ENCODE data around the gene SMAD9. TPM values are rescaled to one million over a fixed set of nuclear protein-coding genes. Genes with fewer than 3 reads are reported as not detected.

The SMAD9 gene
- total and polyA plus RNA-seq, 2 of the 13 experiments (the other 11 are each of a cell fraction or from before 2014, with no cell fraction given): 4.2 to 7.7 TPM

GRCh38 chr13:36882829-36883390, 37.1 kb downstream of the SMAD9 start (continued):
- TF ChIP-seq, protein P1, sequence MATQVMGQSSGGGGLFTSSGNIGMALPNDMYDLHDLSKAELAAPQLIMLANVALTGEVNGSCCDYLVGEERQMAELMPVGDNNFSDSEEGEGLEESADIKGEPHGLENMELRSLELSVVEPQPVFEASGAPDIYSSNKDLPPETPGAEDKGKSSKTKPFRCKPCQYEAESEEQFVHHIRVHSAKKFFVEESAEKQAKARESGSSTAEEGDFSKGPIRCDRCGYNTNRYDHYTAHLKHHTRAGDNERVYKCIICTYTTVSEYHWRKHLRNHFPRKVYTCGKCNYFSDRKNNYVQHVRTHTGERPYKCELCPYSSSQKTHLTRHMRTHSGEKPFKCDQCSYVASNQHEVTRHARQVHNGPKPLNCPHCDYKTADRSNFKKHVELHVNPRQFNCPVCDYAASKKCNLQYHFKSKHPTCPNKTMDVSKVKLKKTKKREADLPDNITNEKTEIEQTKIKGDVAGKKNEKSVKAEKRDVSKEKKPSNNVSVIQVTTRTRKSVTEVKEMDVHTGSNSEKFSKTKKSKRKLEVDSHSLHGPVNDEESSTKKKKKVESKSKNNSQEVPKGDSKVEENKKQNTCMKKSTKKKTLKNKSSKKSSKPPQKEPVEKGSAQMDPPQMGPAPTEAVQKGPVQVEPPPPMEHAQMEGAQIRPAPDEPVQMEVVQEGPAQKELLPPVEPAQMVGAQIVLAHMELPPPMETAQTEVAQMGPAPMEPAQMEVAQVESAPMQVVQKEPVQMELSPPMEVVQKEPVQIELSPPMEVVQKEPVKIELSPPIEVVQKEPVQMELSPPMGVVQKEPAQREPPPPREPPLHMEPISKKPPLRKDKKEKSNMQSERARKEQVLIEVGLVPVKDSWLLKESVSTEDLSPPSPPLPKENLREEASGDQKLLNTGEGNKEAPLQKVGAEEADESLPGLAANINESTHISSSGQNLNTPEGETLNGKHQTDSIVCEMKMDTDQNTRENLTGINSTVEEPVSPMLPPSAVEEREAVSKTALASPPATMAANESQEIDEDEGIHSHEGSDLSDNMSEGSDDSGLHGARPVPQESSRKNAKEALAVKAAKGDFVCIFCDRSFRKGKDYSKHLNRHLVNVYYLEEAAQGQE (IDR thresholded peaks at IDR 0.05; ENCODE audit: borderline replicate concordance in 1 of 2, low read depth in 1 of 2, low read length in 2 of 2): no peak
- no peak for TF ChIP-seq PHF20 (CRISPR knock-in tag; IDR thresholded peaks at IDR 0.05)
- TF ChIP-seq ZNF703 (CRISPR knock-in tag; IDR thresholded peaks at IDR 0.05; ENCODE audit: borderline replicate concordance): no peak
- no peak for TF ChIP-seq ZNF558 (CRISPR knock-in tag; IDR thresholded peaks at IDR 0.05; ENCODE audit: borderline replicate concordance)
- TF ChIP-seq MYC (CRISPR knock-in tag; IDR thresholded peaks at IDR 0.05; ENCODE audit: borderline replicate concordance): no peak
- TF ChIP-seq PRMT3 (CRISPR knock-in tag; IDR thresholded peaks at IDR 0.05; ENCODE audit: borderline replicate concordance, low read depth): no peak
- no peak for TF ChIP-seq FOXC1 (CRISPR knock-in tag; IDR thresholded peaks at IDR 0.05; ENCODE audit: borderline replicate concordance)
- TF ChIP-seq ZNF230 (CRISPR knock-in tag; IDR thresholded peaks at IDR 0.05): no peak
- TF ChIP-seq ZNF777 (CRISPR knock-in tag; IDR thresholded peaks at IDR 0.05): no peak
- TF ChIP-seq MEF2D (CRISPR knock-in tag; IDR thresholded peaks at IDR 0.05): peak; percentile 55; the same call in 1 of the 2 replicates
- TF ChIP-seq, protein P2, sequence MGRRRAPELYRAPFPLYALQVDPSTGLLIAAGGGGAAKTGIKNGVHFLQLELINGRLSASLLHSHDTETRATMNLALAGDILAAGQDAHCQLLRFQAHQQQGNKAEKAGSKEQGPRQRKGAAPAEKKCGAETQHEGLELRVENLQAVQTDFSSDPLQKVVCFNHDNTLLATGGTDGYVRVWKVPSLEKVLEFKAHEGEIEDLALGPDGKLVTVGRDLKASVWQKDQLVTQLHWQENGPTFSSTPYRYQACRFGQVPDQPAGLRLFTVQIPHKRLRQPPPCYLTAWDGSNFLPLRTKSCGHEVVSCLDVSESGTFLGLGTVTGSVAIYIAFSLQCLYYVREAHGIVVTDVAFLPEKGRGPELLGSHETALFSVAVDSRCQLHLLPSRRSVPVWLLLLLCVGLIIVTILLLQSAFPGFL (CRISPR knock-in tag; IDR thresholded peaks at IDR 0.05): no peak
- TF ChIP-seq ZNF660 (CRISPR knock-in tag; IDR thresholded peaks at IDR 0.05; ENCODE audit: borderline replicate concordance, low read depth): no peak
- no peak for TF ChIP-seq ZNF329 (CRISPR knock-in tag; IDR thresholded peaks at IDR 0.05; ENCODE audit: low read depth)
- no peak for TF ChIP-seq ZBTB4 (CRISPR knock-in tag; IDR thresholded peaks at IDR 0.05; ENCODE audit: borderline replicate concordance)
- TF ChIP-seq IRX3 (CRISPR knock-in tag; IDR thresholded peaks at IDR 0.05; ENCODE audit: borderline replicate concordance, low read depth): no peak
- TF ChIP-seq, protein P3, sequence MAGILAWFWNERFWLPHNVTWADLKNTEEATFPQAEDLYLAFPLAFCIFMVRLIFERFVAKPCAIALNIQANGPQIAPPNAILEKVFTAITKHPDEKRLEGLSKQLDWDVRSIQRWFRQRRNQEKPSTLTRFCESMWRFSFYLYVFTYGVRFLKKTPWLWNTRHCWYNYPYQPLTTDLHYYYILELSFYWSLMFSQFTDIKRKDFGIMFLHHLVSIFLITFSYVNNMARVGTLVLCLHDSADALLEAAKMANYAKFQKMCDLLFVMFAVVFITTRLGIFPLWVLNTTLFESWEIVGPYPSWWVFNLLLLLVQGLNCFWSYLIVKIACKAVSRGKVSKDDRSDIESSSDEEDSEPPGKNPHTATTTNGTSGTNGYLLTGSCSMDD (CRISPR knock-in tag; IDR thresholded peaks at IDR 0.05): no peak
- TF ChIP-seq ZNF567 (CRISPR knock-in tag; IDR thresholded peaks at IDR 0.05; ENCODE audit: borderline replicate concordance): no peak
- peak; percentile 67 for TF ChIP-seq GFI1 (CRISPR knock-in tag; IDR thresholded peaks at IDR 0.05; ENCODE audit: borderline replicate concordance)
- TF ChIP-seq ZNF788 (CRISPR knock-in tag; IDR thresholded peaks at IDR 0.05; ENCODE audit: borderline replicate concordance): peak; percentile 66; the same call in 1 of the 2 replicates
- no peak for TF ChIP-seq ZSCAN22 (CRISPR knock-in tag; IDR thresholded peaks at IDR 0.05)
- TF ChIP-seq AGO1 (IDR thresholded peaks at IDR 0.05; ENCODE audit: low read depth, low read length, poor library complexity, severe bottlenecking): no peak

Measured in HepG2 (cell line).